ENCODE data around the gene HOXD10. TPM values are rescaled to one million over a fixed set of nuclear protein-coding genes. Genes with fewer than 3 reads are reported as not detected.

HOXD10 gene
- total and polyA plus RNA-seq, 2 of the 13 experiments (the other 11 are each of a cell fraction or from before 2014, with no cell fraction given): not detected

DNA sequence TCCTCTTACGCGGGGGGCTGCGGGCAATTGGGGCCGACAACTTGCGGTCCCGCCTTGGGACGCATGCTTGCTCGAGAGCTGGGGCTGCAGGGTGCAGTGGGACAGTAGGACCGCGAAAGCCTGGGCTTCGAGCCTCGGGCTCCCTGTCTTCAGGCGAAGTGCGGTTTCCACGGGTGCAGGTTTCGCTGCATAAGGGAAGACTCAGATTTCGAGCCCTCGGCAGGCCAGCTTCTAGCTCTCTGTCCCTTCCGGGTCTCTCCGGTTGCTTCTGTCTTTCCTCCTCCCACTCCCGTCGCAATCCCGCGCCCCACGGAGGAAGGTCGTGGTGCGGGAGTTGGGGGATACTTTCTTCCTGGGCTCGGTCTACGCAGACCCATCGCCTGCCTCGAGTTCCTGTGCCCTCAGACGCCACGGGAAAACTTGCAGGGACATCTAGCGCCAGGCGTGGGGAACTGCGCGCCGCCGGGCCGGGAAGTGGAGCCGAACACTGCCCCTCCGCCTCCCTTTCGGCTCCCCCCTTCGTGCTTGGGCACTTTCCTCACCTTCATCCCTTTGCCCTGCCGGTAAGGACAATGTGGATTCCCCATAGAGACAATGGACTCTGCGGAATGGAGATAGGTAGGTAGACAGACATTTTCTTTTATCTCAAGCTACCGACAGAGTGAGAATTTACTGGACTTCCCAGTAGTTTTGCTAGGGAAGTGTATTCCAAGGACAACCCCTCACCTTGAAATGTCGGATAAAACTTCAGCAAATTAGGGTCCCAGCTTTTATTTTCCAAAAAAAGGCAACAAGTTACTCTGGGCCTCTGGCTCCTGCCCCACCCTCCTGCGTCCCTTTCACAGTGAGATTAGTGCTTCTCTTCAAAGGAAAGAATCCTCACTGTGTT lies 28.3 kb upstream of the HOXD10 start (continued):
- TF ChIP-seq ZNF264 (CRISPR knock-in tag; IDR thresholded peaks at IDR 0.05) (no peak), ZNF253 (CRISPR knock-in tag; IDR thresholded peaks at IDR 0.05; ENCODE audit: borderline replicate concordance) (peak; percentile 11; the same call in 1 of the 2 replicates), SUZ12 (IDR thresholded peaks at IDR 0.05; ENCODE audit: low read depth, low read length) (no peak), HMG20A (CRISPR knock-in tag; IDR thresholded peaks at IDR 0.05; ENCODE audit: borderline replicate concordance) (no peak; the same call in 1 of the 2 replicates), ZNF549 (CRISPR knock-in tag; IDR thresholded peaks at IDR 0.05) (no peak), NR2F6 (IDR thresholded peaks at IDR 0.05) (no peak), NR2F6 (CRISPR knock-in tag; IDR thresholded peaks at IDR 0.05) (no peak), SOX6 (IDR thresholded peaks at IDR 0.05) (no peak), SOX6 (CRISPR knock-in tag; IDR thresholded peaks at IDR 0.05) (peak; percentile 45), RBM39 (IDR thresholded peaks at IDR 0.05; ENCODE audit: low read depth, low read length, poor library complexity, severe bottlenecking) (peak; percentile 30), PCBP1 (IDR thresholded peaks at IDR 0.05; ENCODE audit: borderline replicate concordance, low read depth, low read length) (peak; percentile 82; the same call in 1 of the 2 replicates), NFE2L2 (IDR thresholded peaks at IDR 0.05; ENCODE audit: low read length) (no peak), ATM (IDR thresholded peaks at IDR 0.05; ENCODE audit: borderline replicate concordance) (no peak), SIN3B (IDR thresholded peaks at IDR 0.05; ENCODE audit: low read length) (no peak), RNF2 (conservative IDR thresholded peaks at IDR 0.05; ENCODE audit: low read depth) (peak; percentile 83; the same call in 1 of the 2 replicates), ISX (CRISPR knock-in tag; conservative IDR thresholded peaks at IDR 0.05) (no peak), GABPA (IDR thresholded peaks at IDR 0.05; ENCODE audit: low read depth, low read length) (no peak), GABPA (CRISPR knock-in tag; IDR thresholded peaks at IDR 0.05; ENCODE audit: low read depth) (no peak), ZSCAN9 (CRISPR knock-in tag; IDR thresholded peaks at IDR 0.05; ENCODE audit: borderline replicate concordance) (no peak), PITX1 (CRISPR knock-in tag; IDR thresholded peaks at IDR 0.05) (no peak), ZMYM3 (CRISPR knock-in tag; IDR thresholded peaks at IDR 0.05) (0 out of 2 replicates have a peak, but pooled peaks have one; percentile 18), SSRP1 (CRISPR knock-in tag; IDR thresholded peaks at IDR 0.05) (no peak), NAIF1 (CRISPR knock-in tag; IDR thresholded peaks at IDR 0.05; ENCODE audit: borderline replicate concordance) (no peak), NCOA1 (CRISPR knock-in tag; IDR thresholded peaks at IDR 0.05) (no peak)
- TF ChIP-seq, protein P1, sequence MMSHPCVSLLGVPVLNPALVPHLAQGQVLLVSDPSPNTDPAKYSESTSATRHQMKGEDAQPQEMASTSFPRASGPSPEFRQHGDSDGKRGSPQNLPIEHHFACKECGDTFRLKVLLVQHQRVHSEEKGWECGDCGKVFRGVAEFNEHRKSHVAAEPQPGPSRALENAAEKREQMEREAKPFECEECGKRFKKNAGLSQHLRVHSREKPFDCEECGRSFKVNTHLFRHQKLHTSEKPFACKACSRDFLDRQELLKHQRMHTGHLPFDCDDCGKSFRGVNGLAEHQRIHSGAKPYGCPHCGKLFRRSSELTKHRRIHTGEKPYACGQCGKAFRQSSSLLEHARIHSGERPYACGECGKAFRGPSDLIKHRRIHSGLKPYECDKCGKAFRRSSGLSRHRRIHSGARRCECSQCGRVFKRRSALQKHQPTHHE (CRISPR knock-in tag; IDR thresholded peaks at IDR 0.05; ENCODE audit: borderline replicate concordance): peak; percentile 88; the same call in 1 of the 2 replicates
- TF ChIP-seq, protein P2, sequence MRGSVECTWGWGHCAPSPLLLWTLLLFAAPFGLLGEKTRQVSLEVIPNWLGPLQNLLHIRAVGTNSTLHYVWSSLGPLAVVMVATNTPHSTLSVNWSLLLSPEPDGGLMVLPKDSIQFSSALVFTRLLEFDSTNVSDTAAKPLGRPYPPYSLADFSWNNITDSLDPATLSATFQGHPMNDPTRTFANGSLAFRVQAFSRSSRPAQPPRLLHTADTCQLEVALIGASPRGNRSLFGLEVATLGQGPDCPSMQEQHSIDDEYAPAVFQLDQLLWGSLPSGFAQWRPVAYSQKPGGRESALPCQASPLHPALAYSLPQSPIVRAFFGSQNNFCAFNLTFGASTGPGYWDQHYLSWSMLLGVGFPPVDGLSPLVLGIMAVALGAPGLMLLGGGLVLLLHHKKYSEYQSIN (CRISPR knock-in tag; IDR thresholded peaks at IDR 0.05; ENCODE audit: borderline replicate concordance): no peak
- TF ChIP-seq, protein P3, sequence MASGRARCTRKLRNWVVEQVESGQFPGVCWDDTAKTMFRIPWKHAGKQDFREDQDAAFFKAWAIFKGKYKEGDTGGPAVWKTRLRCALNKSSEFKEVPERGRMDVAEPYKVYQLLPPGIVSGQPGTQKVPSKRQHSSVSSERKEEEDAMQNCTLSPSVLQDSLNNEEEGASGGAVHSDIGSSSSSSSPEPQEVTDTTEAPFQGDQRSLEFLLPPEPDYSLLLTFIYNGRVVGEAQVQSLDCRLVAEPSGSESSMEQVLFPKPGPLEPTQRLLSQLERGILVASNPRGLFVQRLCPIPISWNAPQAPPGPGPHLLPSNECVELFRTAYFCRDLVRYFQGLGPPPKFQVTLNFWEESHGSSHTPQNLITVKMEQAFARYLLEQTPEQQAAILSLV (CRISPR knock-in tag; IDR thresholded peaks at IDR 0.05; ENCODE audit: borderline replicate concordance): no peak
- TF ChIP-seq, protein P4, sequence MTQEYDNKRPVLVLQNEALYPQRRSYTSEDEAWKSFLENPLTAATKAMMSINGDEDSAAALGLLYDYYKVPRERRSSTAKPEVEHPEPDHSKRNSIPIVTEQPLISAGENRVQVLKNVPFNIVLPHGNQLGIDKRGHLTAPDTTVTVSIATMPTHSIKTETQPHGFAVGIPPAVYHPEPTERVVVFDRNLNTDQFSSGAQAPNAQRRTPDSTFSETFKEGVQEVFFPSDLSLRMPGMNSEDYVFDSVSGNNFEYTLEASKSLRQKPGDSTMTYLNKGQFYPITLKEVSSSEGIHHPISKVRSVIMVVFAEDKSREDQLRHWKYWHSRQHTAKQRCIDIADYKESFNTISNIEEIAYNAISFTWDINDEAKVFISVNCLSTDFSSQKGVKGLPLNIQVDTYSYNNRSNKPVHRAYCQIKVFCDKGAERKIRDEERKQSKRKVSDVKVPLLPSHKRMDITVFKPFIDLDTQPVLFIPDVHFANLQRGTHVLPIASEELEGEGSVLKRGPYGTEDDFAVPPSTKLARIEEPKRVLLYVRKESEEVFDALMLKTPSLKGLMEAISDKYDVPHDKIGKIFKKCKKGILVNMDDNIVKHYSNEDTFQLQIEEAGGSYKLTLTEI (CRISPR knock-in tag; conservative IDR thresholded peaks at IDR 0.05): no peak

Data from HepG2 (cell line).